A549 treated with DMSO at 1 μM for 4 hours (cell line): ENCODE results near the gene RUNDC1. TPM values are rescaled to one million over a fixed set of nuclear protein-coding genes. Genes with fewer than 3 reads are reported as not detected.

Experiments
- total RNA-seq: library from RNA; stranded (reverse); fragments of 200-300 nt; extraction: Qiagen RNA extraction; gene quantifications from 5 replicates; pipeline ENCODE4 v1.2.3, GENCODE V29; 2022; ENCODE audit warnings: low read depth

Gene RUNDC1
- 21.4 to 22.5 TPM (median 21.9 TPM) in 5 replicates for total RNA-seq

DNA sequence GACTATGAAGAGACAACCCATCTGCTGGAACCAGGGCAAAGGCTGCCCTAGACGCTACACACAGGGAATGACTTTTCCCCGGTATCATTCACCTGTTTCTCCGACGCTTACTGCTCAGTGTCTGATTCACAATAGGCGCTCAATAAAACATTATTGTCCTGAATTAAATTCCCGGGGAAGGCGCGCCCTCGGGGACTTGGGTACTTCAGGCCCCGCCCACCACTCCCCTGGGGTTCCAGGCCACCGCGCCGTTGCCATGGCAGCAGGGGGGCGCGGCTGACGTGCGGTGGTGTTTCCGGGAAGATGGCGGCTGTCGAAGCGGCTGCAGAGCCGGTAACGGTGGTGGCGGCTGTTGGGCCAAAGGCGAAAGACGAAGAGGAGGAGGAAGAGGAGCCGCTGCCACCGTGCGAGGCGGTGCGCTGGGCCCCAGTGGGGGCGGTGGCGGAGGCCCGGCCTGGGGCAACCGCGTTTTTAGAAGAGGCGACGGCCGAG lies at the start of gene RUNDC1:
RUNDC1 (plus strand) TSS at position 292 of the 492 bp plus-strand sequence; CDS start at position 304, 12 bp downstream.

DNA sequence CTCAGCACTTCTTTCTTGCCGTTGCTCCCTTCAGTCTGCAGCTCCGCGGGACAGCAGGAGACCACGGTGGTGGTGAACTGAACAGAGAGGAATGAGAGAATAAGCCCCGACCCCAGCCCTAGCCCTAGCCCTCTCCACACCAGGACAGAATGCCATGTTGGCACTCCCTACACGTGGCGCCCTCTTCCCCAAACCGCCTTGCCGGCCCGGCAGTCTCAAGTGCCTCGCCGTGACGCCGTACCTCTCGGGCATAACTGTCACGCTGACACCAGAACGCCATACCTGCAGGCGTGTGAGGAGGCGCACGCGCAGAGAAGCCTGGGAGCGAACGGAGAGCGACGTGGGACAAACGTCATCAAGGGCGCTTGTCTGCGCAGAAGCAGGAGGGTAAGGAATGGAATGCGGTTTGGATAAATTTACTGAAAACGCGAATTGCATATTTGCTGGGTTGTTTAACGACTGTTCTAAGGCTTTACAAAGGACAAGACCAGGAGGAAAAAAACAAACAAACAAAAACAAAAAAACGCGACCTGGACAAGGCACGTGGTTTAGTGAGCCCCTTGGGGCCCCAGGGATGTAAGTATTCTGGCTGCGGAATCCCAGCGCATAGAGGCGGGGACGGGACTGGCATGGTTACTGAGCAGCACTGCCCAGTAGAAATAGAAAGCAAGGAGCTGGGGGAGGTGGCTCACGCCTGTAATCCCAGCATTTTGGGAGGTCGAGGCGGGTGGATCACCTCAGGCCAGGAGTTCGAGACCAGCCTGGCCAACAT lies 16.0 kb upstream of the RUNDC1 start, which contains the start of gene AARSD1:
AARSD1 (minus strand) TSS at position 294 of the 772 bp plus-strand sequence; CDS start at position 280, 14 bp downstream.

DNA sequence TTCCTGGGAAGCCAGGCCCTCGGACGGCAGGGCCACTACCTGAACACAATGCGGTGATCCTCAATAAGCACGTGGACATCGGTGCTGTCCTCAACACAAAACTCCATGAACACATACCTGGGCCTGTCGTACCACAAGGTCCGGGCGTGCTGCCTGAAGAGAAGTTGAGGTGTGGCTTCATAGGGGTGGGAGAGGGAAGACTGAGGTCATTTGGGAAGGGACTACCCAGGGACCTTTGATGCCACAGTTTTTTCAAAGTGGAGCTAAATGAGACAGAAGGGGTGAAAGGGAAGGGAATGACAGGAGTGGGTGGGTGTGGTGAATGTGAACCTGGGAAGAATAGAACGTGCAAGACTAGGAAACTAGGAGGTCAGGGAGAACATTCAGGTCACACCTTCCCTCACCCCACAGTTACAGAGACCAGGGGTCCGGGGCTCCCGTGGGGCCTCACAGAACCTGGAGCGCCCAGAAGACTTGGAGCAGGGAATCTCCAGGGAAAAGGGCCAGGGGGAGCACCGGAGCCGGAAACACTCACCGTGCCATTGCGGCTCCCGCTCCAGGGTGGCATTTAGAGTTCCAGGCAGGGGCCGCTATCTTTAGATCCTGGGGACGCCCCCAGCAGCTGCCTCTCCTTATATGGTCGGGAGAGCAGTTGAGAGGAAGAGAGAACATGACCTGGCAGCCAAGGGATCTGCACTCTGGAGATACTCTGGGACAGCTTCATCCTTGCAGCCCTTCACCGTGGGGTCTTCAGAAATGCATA lies 673 bp upstream of the RUNDC1 start, which contains the start of gene PTGES3L:
PTGES3L (minus strand) TSS at position 570 of the 763 bp plus-strand sequence; CDS start at position 543, 27 bp downstream.

DNA sequence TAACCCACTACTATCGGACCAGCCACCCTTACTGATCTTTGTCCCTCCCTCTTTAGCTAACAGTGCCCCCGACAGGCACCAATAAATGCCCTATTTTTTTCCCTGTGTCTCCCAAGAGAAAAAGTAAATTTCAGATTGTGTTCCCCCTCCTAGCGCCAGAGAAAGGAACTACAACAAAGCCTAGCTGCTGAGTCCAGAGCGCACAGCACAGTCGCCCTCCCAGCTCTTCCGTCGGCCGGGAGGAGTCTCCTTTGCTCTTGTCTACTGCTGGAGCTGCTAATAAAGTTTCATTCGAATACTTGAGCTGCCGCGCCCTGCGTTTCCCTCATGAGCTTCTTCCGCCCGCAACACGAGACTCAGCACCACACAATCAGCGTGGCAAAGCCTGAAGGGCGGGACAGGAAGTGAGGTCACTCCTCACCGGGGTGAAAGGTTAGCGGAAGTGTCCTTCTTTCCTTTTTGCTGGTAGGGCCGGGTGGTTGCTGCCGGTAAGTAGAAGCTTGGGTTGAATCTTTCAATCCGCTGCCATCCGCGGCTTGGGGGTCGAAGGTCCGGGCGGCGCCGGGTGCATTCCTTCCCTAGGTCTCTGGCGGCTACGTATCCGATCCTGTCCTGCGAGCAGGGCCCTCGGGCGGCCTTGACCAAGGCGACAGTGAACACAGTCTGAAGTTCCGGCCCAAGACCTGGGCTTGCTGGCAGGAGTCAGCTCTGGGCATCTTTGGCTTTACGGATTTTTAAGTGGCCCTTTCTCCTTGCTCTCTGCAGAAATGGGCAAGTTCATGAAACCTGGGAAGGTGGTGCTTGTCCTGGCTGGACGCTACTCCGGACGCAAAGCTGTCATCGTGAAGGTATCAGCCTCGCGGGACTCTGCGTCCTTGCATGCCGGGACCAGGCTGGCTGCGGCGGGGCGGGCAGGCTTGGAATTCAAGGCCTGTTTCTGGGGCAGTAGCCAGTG lies 17.9 kb downstream of the RUNDC1 start, which contains the start of gene RPL27:
RPL27 (plus strand) TSS at position 436 of the 955 bp plus-strand sequence; CDS start at position 768, 332 bp downstream.

DNA sequence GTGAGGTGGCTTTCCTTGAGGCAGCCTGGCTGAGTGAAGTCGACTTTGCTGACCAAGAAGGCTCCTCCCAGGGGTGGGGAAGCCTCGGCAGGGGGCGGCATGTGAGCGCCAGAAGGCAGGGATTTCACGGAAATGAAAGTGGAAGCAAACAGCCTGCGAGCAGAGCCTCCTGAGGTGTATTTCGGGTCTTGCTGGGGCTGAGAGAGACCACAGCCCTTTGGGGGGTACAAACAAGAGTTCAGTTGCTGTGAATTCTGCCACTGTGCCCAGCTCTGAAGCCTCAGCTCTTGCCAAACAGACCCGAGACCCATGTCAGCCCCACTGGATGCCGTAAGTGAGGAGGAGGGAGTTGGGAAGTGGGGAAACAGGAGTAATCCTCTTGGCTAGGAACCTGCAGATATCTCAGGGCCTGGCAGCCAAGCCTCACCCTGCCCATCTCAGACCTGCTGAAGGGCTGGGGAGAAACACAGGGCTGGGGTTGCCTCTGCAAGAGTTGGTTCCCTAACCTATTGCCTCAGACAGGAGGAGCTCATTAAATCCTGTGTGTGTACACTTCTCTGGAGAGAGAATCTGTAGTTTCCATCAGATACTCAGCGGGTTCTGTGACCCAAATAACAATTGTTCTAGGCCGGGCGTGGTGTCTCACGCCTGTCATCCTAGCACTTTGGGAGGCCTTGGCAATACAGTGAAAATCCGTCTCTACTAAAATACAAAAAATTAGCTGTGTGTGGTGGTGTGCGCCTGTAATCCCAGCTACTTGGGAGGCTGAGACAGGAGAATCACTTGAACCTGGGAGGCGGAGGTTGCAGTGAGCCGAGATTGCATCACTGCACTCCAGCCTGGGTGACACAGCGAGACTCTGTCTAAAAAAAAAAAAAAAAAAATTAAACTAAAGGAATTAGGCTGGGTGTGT lies 26.5 kb downstream of the RUNDC1 start, which contains the start of gene IFI35:
IFI35 (plus strand) TSS at position 146 of the 913 bp plus-strand sequence; CDS start at position 310, 164 bp downstream.

DNA sequence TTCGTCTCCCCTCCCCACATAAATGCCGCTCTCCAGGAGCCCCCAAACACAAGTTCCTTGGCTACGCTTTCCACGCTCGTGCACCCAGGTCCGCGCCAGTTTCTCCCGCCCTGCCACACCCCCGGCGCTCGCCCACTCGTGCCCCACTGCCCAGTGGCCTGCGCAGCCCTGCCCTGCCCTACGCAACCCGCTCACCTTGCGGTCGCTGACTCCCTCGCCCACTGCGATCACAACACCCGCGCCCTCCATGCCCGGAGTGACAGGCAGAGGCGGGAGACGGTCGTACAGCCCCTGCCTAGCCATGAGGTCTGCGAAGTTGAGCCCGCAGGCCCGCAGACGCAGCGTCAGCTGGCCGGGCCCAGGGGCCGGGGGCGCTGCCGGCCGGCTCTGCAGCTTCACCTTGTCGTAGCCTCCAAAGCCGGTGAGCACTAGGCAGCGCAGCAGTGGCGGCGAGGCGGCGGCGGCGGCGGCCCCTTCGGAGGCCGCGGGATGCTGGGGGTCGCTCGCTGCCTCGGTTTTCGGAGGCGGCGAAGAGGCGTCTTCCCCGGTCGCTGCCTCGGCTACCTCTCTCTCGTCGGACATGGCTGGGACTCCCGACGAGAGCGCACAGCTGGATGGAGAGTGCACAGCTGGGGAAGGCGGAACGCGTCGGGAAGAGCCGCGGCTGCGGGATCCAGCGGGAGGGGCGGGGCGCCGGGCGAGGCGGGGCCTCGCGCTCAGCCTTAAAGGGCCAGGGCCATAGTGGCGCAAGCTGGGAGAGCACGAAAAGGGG lies 41.6 kb downstream of the RUNDC1 start, which contains the start of gene VAT1:
VAT1 (minus strand) TSS at position 645 of the 772 bp plus-strand sequence; CDS start at position 582, 63 bp downstream.

DNA sequence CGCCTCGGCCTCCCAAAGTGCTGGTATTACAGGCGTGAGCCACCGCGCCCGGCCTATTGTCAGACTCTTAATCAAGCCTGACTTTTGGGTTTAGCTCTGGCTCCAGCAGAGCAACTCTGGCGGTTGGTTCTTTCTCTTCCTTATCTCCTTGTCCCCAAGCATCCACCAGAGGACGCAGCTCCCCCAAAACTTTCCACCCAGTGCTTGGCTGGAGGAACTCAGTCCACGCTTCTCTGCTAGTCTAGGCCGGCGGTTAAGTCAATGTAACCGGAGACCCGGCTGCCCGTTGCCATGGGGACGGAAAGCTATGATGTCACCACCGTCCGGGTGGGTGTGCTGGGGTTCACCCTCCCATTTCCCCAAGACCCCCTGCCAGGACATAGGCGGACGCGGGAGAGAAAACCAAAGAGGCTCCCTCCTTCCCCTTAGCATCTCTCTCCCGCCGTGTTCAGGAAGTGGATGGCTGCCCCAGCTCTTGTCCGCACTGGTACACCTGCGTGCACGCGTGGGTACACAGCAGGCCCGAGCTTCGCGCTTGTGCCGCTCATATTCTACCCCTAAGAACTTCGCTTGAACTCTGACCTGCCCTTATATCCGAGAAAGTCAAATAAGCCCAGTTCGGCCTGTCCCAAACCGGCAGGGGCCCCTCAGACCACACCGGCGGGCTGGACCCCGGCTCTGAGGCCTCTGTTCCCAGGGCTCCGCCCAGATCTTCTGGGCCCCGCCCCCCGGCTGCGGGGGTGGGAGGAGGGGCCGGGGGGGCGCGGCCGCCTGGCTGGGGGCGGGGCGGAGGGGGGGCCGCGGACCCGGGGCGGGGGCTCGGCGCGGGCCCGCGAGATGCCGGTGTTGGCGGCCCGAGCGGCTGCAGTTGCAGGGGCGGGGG lies 44.3 kb downstream of the RUNDC1 start, which contains the start of gene RND2:
RND2 (plus strand) TSS at position 825 of the 883 bp plus-strand sequence. CDS start 117 bp downstream, outside the sequence.

Other genes with a start within 250 kb of the RUNDC1 start
- gene EZH1, start 235.5 kb upstream of the RUNDC1 start, total RNA-seq, result 8.4 to 12.4 TPM (median 11.1 TPM) in 5 replicates
- gene RAMP2, start 219.3 kb upstream of the RUNDC1 start, total RNA-seq, result 0.69 to 1.2 TPM (median 0.85 TPM) in 5 replicates
- gene VPS25, start 207.1 kb upstream of the RUNDC1 start, total RNA-seq, result 124 to 130 TPM (median 127 TPM) in 5 replicates
- gene WNK4, start 200.0 kb upstream of the RUNDC1 start, total RNA-seq, result 0.56 to 2.4 TPM (median 1.6 TPM) in 5 replicates
- 118 to 145 TPM (median 129 TPM) in 5 replicates for gene COA3, start 181.9 kb upstream of the RUNDC1 start, total RNA-seq
- 0.05 to 0.28 TPM (median 0.05 TPM) in 4 of 5 replicates, not detected in the other for gene CNTD1, start 181.7 kb upstream of the RUNDC1 start, total RNA-seq
- 77.4 to 103 TPM (median 83.0 TPM) in 5 replicates for gene BECN1, start 156.3 kb upstream of the RUNDC1 start, total RNA-seq
- gene PSME3, start 147.2 kb upstream of the RUNDC1 start, total RNA-seq, result 239 to 264 TPM (median 256 TPM) in 5 replicates
- gene AOC2, start 136.0 kb upstream of the RUNDC1 start, total RNA-seq, result 1.9 to 3.0 TPM (median 2.2 TPM) in 5 replicates
- gene AOC3, start 129.4 kb upstream of the RUNDC1 start, total RNA-seq, result 0.99 to 2.0 TPM (median 1.5 TPM) in 5 replicates
- gene G6PC1, start 79.8 kb upstream of the RUNDC1 start, total RNA-seq, result not detected in 5 replicates
- 45.7 to 63.2 TPM (median 55.6 TPM) in 5 replicates for gene AARSD1, start 16.1 kb upstream of the RUNDC1 start, total RNA-seq
- 0.84 to 1.5 TPM (median 0.89 TPM) in 5 replicates for gene PTGES3L, start 485 bp upstream of the RUNDC1 start, total RNA-seq
- gene RPL27, start 17.9 kb downstream of the RUNDC1 start, total RNA-seq, result 2,855 to 3,764 TPM (median 2,988 TPM) in 5 replicates
- 16.9 to 21.8 TPM (median 17.9 TPM) in 5 replicates for gene IFI35, start 26.2 kb downstream of the RUNDC1 start, total RNA-seq
- gene VAT1, start 41.8 kb downstream of the RUNDC1 start, total RNA-seq, result 214 to 226 TPM (median 218 TPM) in 5 replicates
- gene RND2, start 44.7 kb downstream of the RUNDC1 start, total RNA-seq, result 0.10 to 0.16 TPM (median 0.12 TPM) in 5 replicates
- 23.8 to 30.9 TPM (median 30.3 TPM) in 5 replicates for gene BRCA1, start 144.8 kb downstream of the RUNDC1 start, total RNA-seq
- 38.9 to 52.0 TPM (median 47.8 TPM) in 5 replicates for gene NBR1, start 190.6 kb downstream of the RUNDC1 start, total RNA-seq
- gene TMEM106A, start 231.3 kb downstream of the RUNDC1 start, total RNA-seq, result 1.0 to 1.6 TPM (median 1.4 TPM) in 5 replicates
- gene CCDC200, start 248.1 kb downstream of the RUNDC1 start, total RNA-seq, result not detected in 5 replicates